ENCODE measurements around the gene DDX41.
"Not testable (repeated sequence)": the region's sequence is repeated elsewhere in the genome, so short reads cannot be mapped to it uniquely, and the experiment has no call there.

The DDX41 gene

GRCh38 chr5:177487144-177487543 lies 29.6 kb downstream of the DDX41 start:
- Histone ChIP-seq H2BK5ac (ENCODE audit: low read length) (no peak overlapping the region), H3K4me1 (ENCODE audit: control insufficient read depth, low read depth, low read length) (no peaks in the 10 kb centered on the region), H3K4me2 (ENCODE audit: low read length) (no peak overlapping the region), H3K4ac (ENCODE audit: low read depth, low read length) (no peak overlapping the region), H2AK5ac (ENCODE audit: low read length) (no peak overlapping the region), H3K56ac (ENCODE audit: low read length) (no peak overlapping the region), H3K27me3 (ENCODE audit: insufficient read depth, low read length, poor library complexity) (no peaks in the 10 kb centered on the region), H3K27ac (ENCODE audit: low read depth, low read length) (no peak overlapping the region), H2BK15ac (replicated peaks; ENCODE audit: low read depth) (no peak overlapping the region), H3K4me3 (ENCODE audit: low read length) (no peak overlapping the region), H3K36me3 (ENCODE audit: control insufficient read depth, insufficient read depth, low read length) (peaks cover 23% of the 10 kb centered on the region), H2BK120ac (ENCODE audit: low read depth, low read length) (no peak overlapping the region), H4K5ac (ENCODE audit: low read length) (no peak overlapping the region), H3K23ac (ENCODE audit: low read length) (no peak overlapping the region), H3K18ac (ENCODE audit: low read length) (no peak overlapping the region), H3K79me1 (ENCODE audit: low read length) (peaks cover 6% of the 10 kb centered on the region), H3K9ac (ENCODE audit: low read length) (no peak overlapping the region), H3K79me2 (ENCODE audit: control insufficient read depth, insufficient read depth, low read length) (no peaks in the 10 kb centered on the region), H4K8ac (ENCODE audit: low read depth, low read length) (no peak overlapping the region)
- no peak for DNase-seq
- no CpG with 5 or more reads among the region's 8 CpGs for WGBS (ENCODE audit: extremely low coverage, insufficient coverage, low lambda C conversion rate)

GRCh38 chr5:177486256-177486655 lies 30.5 kb downstream of the DDX41 start:
- H3K79me1 ChIP-seq (ENCODE audit: low read length): peaks cover 6% of the 10 kb centered on the region
- no peak overlapping the region for H3K56ac ChIP-seq (ENCODE audit: low read length)
- H4K8ac ChIP-seq (ENCODE audit: low read depth, low read length): no peak overlapping the region
- no peaks in the 10 kb centered on the region for H3K27me3 ChIP-seq (ENCODE audit: insufficient read depth, low read length, poor library complexity)
- H2BK5ac ChIP-seq (ENCODE audit: low read length): no peak overlapping the region
- H3K18ac ChIP-seq (ENCODE audit: low read length): no peak overlapping the region
- no peak overlapping the region for H3K4ac ChIP-seq (ENCODE audit: low read depth, low read length)
- WGBS (ENCODE audit: extremely low coverage, insufficient coverage, low lambda C conversion rate): no CpG with 5 or more reads among the region's 3 CpGs
- H3K9ac ChIP-seq (ENCODE audit: low read length): no peak overlapping the region
- no peak overlapping the region for H2BK120ac ChIP-seq (ENCODE audit: low read depth, low read length)
- H3K4me1 ChIP-seq (ENCODE audit: control insufficient read depth, low read depth, low read length): no peaks in the 10 kb centered on the region
- no peak overlapping the region for H4K5ac ChIP-seq (ENCODE audit: low read length)
- H3K23ac ChIP-seq (ENCODE audit: low read length): no peak overlapping the region
- no peak overlapping the region for H3K27ac ChIP-seq (ENCODE audit: low read depth, low read length)
- H3K36me3 ChIP-seq (ENCODE audit: control insufficient read depth, insufficient read depth, low read length): peaks cover 27% of the 10 kb centered on the region
- no peak overlapping the region for H3K4me3 ChIP-seq (ENCODE audit: low read length)
- no peak overlapping the region for H2AK5ac ChIP-seq (ENCODE audit: low read length)
- H3K79me2 ChIP-seq (ENCODE audit: control insufficient read depth, insufficient read depth, low read length): no peaks in the 10 kb centered on the region
- DNase-seq: no peak
- no peak overlapping the region for H2BK15ac ChIP-seq (replicated peaks; ENCODE audit: low read depth)
- H3K4me2 ChIP-seq (ENCODE audit: low read length): no peak overlapping the region

GRCh38 chr5:177485753-177486152 lies 31.0 kb downstream of the DDX41 start:
- not testable (repeated sequence) for DNase-seq; H2BK5ac ChIP-seq (ENCODE audit: low read length); H3K4me1 ChIP-seq (ENCODE audit: control insufficient read depth, low read depth, low read length); H3K4ac ChIP-seq (ENCODE audit: low read depth, low read length); H3K79me1 ChIP-seq (ENCODE audit: low read length); H2BK15ac ChIP-seq (replicated peaks; ENCODE audit: low read depth); H3K27ac ChIP-seq (ENCODE audit: low read depth, low read length); H3K56ac ChIP-seq (ENCODE audit: low read length); H4K5ac ChIP-seq (ENCODE audit: low read length); H2BK120ac ChIP-seq (ENCODE audit: low read depth, low read length); H3K79me2 ChIP-seq (ENCODE audit: control insufficient read depth, insufficient read depth, low read length); H3K23ac ChIP-seq (ENCODE audit: low read length); H4K8ac ChIP-seq (ENCODE audit: low read depth, low read length); H3K27me3 ChIP-seq (ENCODE audit: insufficient read depth, low read length, poor library complexity); H3K9ac ChIP-seq (ENCODE audit: low read length); H2AK5ac ChIP-seq (ENCODE audit: low read length); H3K18ac ChIP-seq (ENCODE audit: low read length); H3K4me2 ChIP-seq (ENCODE audit: low read length); H3K4me3 ChIP-seq (ENCODE audit: low read length)
- WGBS (ENCODE audit: extremely low coverage, insufficient coverage, low lambda C conversion rate): no CpG with 5 or more reads among the region's 3 CpGs
- H3K36me3 ChIP-seq (ENCODE audit: control insufficient read depth, insufficient read depth, low read length): peaks cover 27% of the 10 kb centered on the region

GRCh38 chr5:177484902-177485549 lies 31.7 kb downstream of the DDX41 start:
- Histone ChIP-seq H3K4me1 (ENCODE audit: control insufficient read depth, low read depth, low read length) (no peaks in the 10 kb centered on the region), H2BK5ac (ENCODE audit: low read length) (no peak overlapping the region), H3K79me1 (ENCODE audit: low read length) (peaks cover 2% of the 10 kb centered on the region), H3K4me2 (ENCODE audit: low read length) (no peak overlapping the region), H3K18ac (ENCODE audit: low read length) (no peak overlapping the region), H3K23ac (ENCODE audit: low read length) (no peak overlapping the region), H2AK5ac (ENCODE audit: low read length) (no peak overlapping the region), H2BK120ac (ENCODE audit: low read depth, low read length) (no peak overlapping the region), H3K56ac (ENCODE audit: low read length) (no peak overlapping the region), H4K8ac (ENCODE audit: low read depth, low read length) (no peak overlapping the region), H3K79me2 (ENCODE audit: control insufficient read depth, insufficient read depth, low read length) (no peaks in the 10 kb centered on the region), H3K27me3 (ENCODE audit: insufficient read depth, low read length, poor library complexity) (no peaks in the 10 kb centered on the region), H4K5ac (ENCODE audit: low read length) (no peak overlapping the region), H2BK15ac (replicated peaks; ENCODE audit: low read depth) (no peak overlapping the region), H3K9ac (ENCODE audit: low read length) (no peak overlapping the region), H3K4me3 (ENCODE audit: low read length) (no peak overlapping the region), H3K27ac (ENCODE audit: low read depth, low read length) (no peak overlapping the region), H3K4ac (ENCODE audit: low read depth, low read length) (no peak overlapping the region), H3K36me3 (ENCODE audit: control insufficient read depth, insufficient read depth, low read length) (peaks cover 24% of the 10 kb centered on the region)
- WGBS (ENCODE audit: extremely low coverage, insufficient coverage, low lambda C conversion rate): no CpG with 5 or more reads among the region's 13 CpGs
- DNase-seq: no peak

GRCh38 chr5:177483994-177484901 lies 32.5 kb downstream of the DDX41 start:
- Histone ChIP-seq H4K5ac (ENCODE audit: low read length) (no peak overlapping the region), H3K18ac (ENCODE audit: low read length) (no peak overlapping the region), H2BK120ac (ENCODE audit: low read depth, low read length) (no peak overlapping the region), H2AK5ac (ENCODE audit: low read length) (no peak overlapping the region), H3K27me3 (ENCODE audit: insufficient read depth, low read length, poor library complexity) (no peaks in the 10 kb centered on the region), H3K36me3 (ENCODE audit: control insufficient read depth, insufficient read depth, low read length) (peaks cover 22% of the 10 kb centered on the region), H3K9ac (ENCODE audit: low read length) (no peak overlapping the region), H2BK5ac (ENCODE audit: low read length) (no peak overlapping the region), H3K4ac (ENCODE audit: low read depth, low read length) (no peak overlapping the region), H4K8ac (ENCODE audit: low read depth, low read length) (no peak overlapping the region), H3K4me1 (ENCODE audit: control insufficient read depth, low read depth, low read length) (no peaks in the 10 kb centered on the region), H3K27ac (ENCODE audit: low read depth, low read length) (no peak overlapping the region), H3K4me2 (ENCODE audit: low read length) (no peak overlapping the region), H2BK15ac (replicated peaks; ENCODE audit: low read depth) (no peak overlapping the region), H3K56ac (ENCODE audit: low read length) (no peak overlapping the region), H3K79me2 (ENCODE audit: control insufficient read depth, insufficient read depth, low read length) (no peaks in the 10 kb centered on the region), H3K79me1 (ENCODE audit: low read length) (no peaks in the 10 kb centered on the region), H3K23ac (ENCODE audit: low read length) (no peak overlapping the region), H3K4me3 (ENCODE audit: low read length) (no peak overlapping the region)
- WGBS (ENCODE audit: extremely low coverage, insufficient coverage, low lambda C conversion rate): no CpG with 5 or more reads among the region's 22 CpGs
- no peak for DNase-seq

Measured in mesendoderm (in vitro differentiated cells).